GM12878 (cell line): ENCODE data around the gene PRR5. TPM values are rescaled to one million over a fixed set of nuclear protein-coding genes. Genes with fewer than 3 reads are reported as not detected.

Experiments
- ATAC-seq: fragments of 200-7000 bp; cut with Tn5 transposase; 3 replicates; pipeline ENCODE4 v1.9.1; 2020; ENCODE audit warnings: mild to moderate bottlenecking, moderate library complexity
- BruUV-seq: library from RNA; stranded (reverse); fragments of 400-500 nt; replicated peaks from 2 replicates; lab custom pipeline; 2021; lab: Mats Ljungman, UMichigan
- CTCF ChIA-PET: fragments of 300-600 bp; sonication (Branson Sonifier 250); formaldehyde crosslinking; extraction: SDS; loops from one replicate; lab custom pipeline; 2021; ENCODE audit warnings: inconsistent platforms; lab: Yijun Ruan, JAX
- POLR2A ChIA-PET: fragments of 350-600 bp; formaldehyde crosslinking; extraction: SDS; loops from one replicate; lab custom pipeline; 2021; ENCODE audit warnings: inconsistent platforms; lab: Charles Lee
- RAD21 ChIA-PET: fragments of 300-600 bp; sonication (Branson Sonifier 250); formaldehyde crosslinking; loops from one replicate; lab custom pipeline; 2023; ENCODE audit warnings: antibody characterized with exemption; ENCODE audit not compliant: unreplicated experiment; lab: Charles Lee
- SMC1A ChIA-PET: fragments of 300-600 bp; sonication (Branson Sonifier 250); formaldehyde crosslinking; loops from one replicate; lab custom pipeline; 2023; ENCODE audit not compliant: unreplicated experiment, uncharacterized antibody; lab: Charles Lee
- DNase-seq: peaks from one replicate; pipeline ENCODE4 v3.0.0-alpha.2; 2011; ENCODE audit warnings: low read depth, low spot score
- FAIRE-seq: peaks from 3 replicates; lab custom pipeline; 2011; peaks lifted over from hg19 to GRCh38; lab: Jason Lieb, UNC
- H2AFZ ChIP-seq: 2 replicates; pipeline ENCODE4 v1.6.0; 2011; ENCODE audit warnings: low read depth, low read length, control low read depth; ENCODE audit not compliant: control insufficient read depth
- H3K27ac ChIP-seq: 2 replicates; pipeline ENCODE4 v1.5.1; 2011; ENCODE audit warnings: control low read depth; ENCODE audit not compliant: control insufficient read depth, insufficient read depth
- H3K27me3 ChIP-seq, 2 experiments: replicated peaks in 1 of 2; 2 replicates each; pipeline versions ENCODE4 v1.6.0 to v1.6.1; 2011; ENCODE audit warnings: low read length in 1 of 2; ENCODE audit not compliant: control insufficient read depth in 2 of 2, insufficient read depth in 2 of 2
- H3K36me3 ChIP-seq, 2 experiments: 2 replicates each; pipeline ENCODE4 v1.5.1; 2011; ENCODE audit warnings: low read length in 1 of 2; ENCODE audit not compliant: control insufficient read depth in 2 of 2, insufficient read depth in 2 of 2
- H3K4me1 ChIP-seq: 2 replicates; pipeline ENCODE4 v1.6.1; 2011; ENCODE audit warnings: mild to moderate bottlenecking, low read length, moderate library complexity, mixed read lengths; ENCODE audit not compliant: control insufficient read depth, insufficient read depth
- H3K4me2 ChIP-seq: 2 replicates; pipeline ENCODE4 v1.6.0; 2011; ENCODE audit warnings: control low read depth; ENCODE audit not compliant: control insufficient read depth, insufficient read depth
- H3K4me3 ChIP-seq: fragments of 200-600 bp; sonication (generic); 2 replicates; pipeline ENCODE4 v1.5.1; 2016
- H3K79me2 ChIP-seq: 2 replicates; pipeline ENCODE4 v1.6.0; 2011; ENCODE audit warnings: low read length; ENCODE audit not compliant: control insufficient read depth, insufficient read depth
- H3K9ac ChIP-seq: 2 replicates; pipeline ENCODE4 v1.8.0; 2011; ENCODE audit warnings: low read length, control low read depth, mixed read lengths; ENCODE audit not compliant: control insufficient read depth, insufficient read depth
- H3K9me3 ChIP-seq: replicated peaks from 3 replicates; pipeline ENCODE4 v1.5.1; 2011; ENCODE audit warnings: mild to moderate bottlenecking, low read length; ENCODE audit not compliant: control insufficient read depth, insufficient read depth
- H4K20me1 ChIP-seq: 2 replicates; pipeline ENCODE4 v1.6.0; 2011; ENCODE audit not compliant: control insufficient read depth, insufficient read depth
- BHLHE40 ChIP-seq, 2 experiments: fragments of 450-650 bp in 1 of 2; IDR thresholded peaks; 2 replicates each; pipeline ENCODE4 v1.6.1; 2011 to 2017; ENCODE audit warnings: low read depth in 2 of 2, borderline replicate concordance in 1 of 2, improper control_type of control experiment in 1 of 2, low read length in 1 of 2, mild to moderate bottlenecking in 1 of 2
- CEBPZ ChIP-seq: fragments of 150-350 bp; IDR thresholded peaks from 2 replicates; pipeline ENCODE4 v1.6.1; 2016; ENCODE audit warnings: low read depth, low read length
- GATAD2B ChIP-seq: fragments of 450-650 bp; conservative IDR thresholded peaks from 2 replicates; pipeline ENCODE4 v1.6.1; 2017; ENCODE audit warnings: low read depth, mild to moderate bottlenecking, moderate library complexity
- JUND ChIP-seq: IDR thresholded peaks from 2 replicates; pipeline ENCODE4 v1.6.1; 2012; ENCODE audit warnings: low read depth, mild to moderate bottlenecking, low read length, improper control_type of control experiment, moderate library complexity
- RAD51 ChIP-seq: fragments of 450-650 bp; IDR thresholded peaks from 2 replicates; pipeline ENCODE4 v1.6.1; 2016; ENCODE audit warnings: moderate library complexity, mild to moderate bottlenecking, inconsistent platforms
- ZNF24 ChIP-seq: fragments of 450-650 bp; IDR thresholded peaks from 2 replicates; pipeline ENCODE4 v1.6.1; 2017; ENCODE audit warnings: antibody characterized with exemption, mild to moderate bottlenecking
- WGBS: methylation state at CpG from one replicate; pipeline ENCODE4 v1.1.6; 2016; ENCODE audit warnings: low lambda C conversion rate; ENCODE audit not compliant: insufficient replicate concordance, insufficient coverage; ENCODE audit errors: missing lambda C conversion rate; 5-methylcytosine and 5-hydroxymethylcytosine counted together
- in situ Hi-C: fragments of 300-500 bp; cut with MboI; formaldehyde crosslinking; loops from 9 replicates; pipeline ENCODE4 v1.14.3; 2018; ENCODE audit warnings: mixed read lengths
- intact Hi-C: fragments of 100-400 bp; cut with micrococcal nuclease; formaldehyde crosslinking; loops from one replicate; pipeline ENCODE4 v1.14.2; 2022; ENCODE audit not compliant: unreplicated experiment
- polyA plus RNA-seq, 11 experiments: library from polyadenylated mRNA; depleted of rRNA in 4 of 11; unstranded in 6 of 11; stranded (reverse) in 5 of 11; fragments of >200 nt; fragmentation: Nextera tagmentation in 4 of 11; fragmentation: Illumina TruSeq in 1 of 11; extraction: Ambion mirVana in 4 of 11; extraction: Trizol in 1 of 11; gene quantifications; 1 replicate in 1 of 11; 2 replicates in 10 of 11; pipeline versions ENCODE4 v1.2.1 to v1.2.3, GENCODE V29; 2011 to 2016; ENCODE audit warnings: inconsistent platforms in 2 of 11, missing spikeins in 2 of 11, low read depth in 1 of 11
- total RNA-seq, 4 experiments: library from RNA; depleted of rRNA in 3 of 4; stranded (reverse); fragments of >200 nt in 3 of 4; fragmentation: Illumina TruSeq in 1 of 4; extraction: Trizol in 1 of 4; gene quantifications; 2 replicates each; pipeline versions ENCODE4 v1.2.1 to v1.2.3, GENCODE V29; 2013 to 2021

The PRR5 gene
- total and polyA plus RNA-seq, 10 of the 15 experiments (the other 5 are each of a cell fraction or from before 2014, with no cell fraction given), result 0.03 to 9.4 (median 1.5) TPM

GRCh38 chr22:44697423-44698141, 4.4 kb upstream of the PRR5 start (continued):
- TF ChIP-seq CEBPZ (no peak), GATAD2B (0 out of 2 replicates have a peak, but pooled peaks have one; percentile 36), ZNF24 (no peak)

GRCh38 chr22:44698531-44699421, 3.2 kb upstream of the PRR5 start:
- TF ChIP-seq JUND, result no peak
- peak; percentile 61 for TF ChIP-seq RAD51
- TF ChIP-seq BHLHE40 (IDR thresholded peaks at IDR 0.05; ENCODE audit: borderline replicate concordance in 1 of 2, low read depth in 2 of 2, low read length in 1 of 2), result peak in 1 of 2 experiments; percentile 16; a peak in 1 of 4 replicates
- TF ChIP-seq, all 136 proteins: peak for 2
- FAIRE-seq (no peak), ATAC-seq (no peak), DNase-seq (no peak)
- Histone ChIP-seq H3K4me3 (no peak overlapping the region), H3K9me3 (no peaks in the 10 kb centered on the region; the same call in 2 of the 3 replicates), H3K27me3 (peaks cover 0 to 5% of the 10 kb centered on the region in 2 experiments; a peak in 2 of 4 replicates), H3K4me2 (no peak overlapping the region), H3K79me2 (no peaks in the 10 kb centered on the region), H4K20me1 (no peaks in the 10 kb centered on the region), H3K9ac (no peak overlapping the region), H3K27ac (no peak overlapping the region), H2AFZ (no peak overlapping the region), H3K4me1 (no peaks in the 10 kb centered on the region; the same call in none of the 2 replicates), H3K36me3 (no peaks in the 10 kb centered on the region)
- 37% methylated on average over 23 of the region's 23 CpGs for WGBS
- ChIA-PET SMC1A (interaction anchor here (0.6 to 1.9 kb wide), 6 partner anchors 8 to 141 kb away, joined by 3 to 7 read pairs (median 3); no protein-coding TSS in a partner anchor), CTCF (interaction anchor here (0.6 to 7.4 kb wide), 10 partner anchors 10 to 130 kb away, joined by 3 to 67 read pairs (median 3); no protein-coding TSS in a partner anchor), RAD21 (interaction anchor here (0.6 to 1.3 kb wide), 6 partner anchors 12 to 70 kb away, joined by 3 to 6 read pairs (median 4); no protein-coding TSS in a partner anchor), POLR2A (interaction anchor here (1.7 kb wide), 1 partner anchor 13 kb away, joined by 5 read pairs; no protein-coding TSS in a partner anchor)
- intact Hi-C loops, result no loop called here
- in situ Hi-C loops, result loop anchor here (5.0 kb wide), 1 partner anchor 39 kb away; no protein-coding TSS in a partner anchor
- BruUV-seq, result no TSS peak
